Measurements from ENCODE around the gene C5orf34.

DNA sequence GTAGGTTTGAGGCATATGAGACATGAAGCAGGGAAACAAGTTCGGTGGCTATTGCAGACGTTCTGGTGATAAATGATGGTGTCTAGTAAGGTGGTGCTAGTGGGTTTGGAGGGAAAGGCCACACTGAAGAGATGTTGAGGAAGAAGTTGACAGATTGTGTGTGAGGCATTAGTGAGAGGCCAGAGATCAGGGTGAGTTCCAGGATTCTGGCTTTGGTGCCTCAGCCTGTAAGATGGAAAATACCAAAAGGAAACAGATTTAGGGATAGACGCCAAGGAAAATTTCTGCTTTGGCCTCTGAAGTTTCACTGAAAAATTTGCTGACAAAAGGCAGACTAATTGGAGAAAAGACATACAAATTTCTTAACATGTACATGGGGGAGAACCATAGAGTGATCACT lies 48.4 kb upstream of the C5orf34 start:
- TF ChIP-seq JUNB (CRISPR knock-in tag; conservative IDR thresholded peaks at IDR 0.05) = no peak
- TF ChIP-seq FOS (IDR thresholded peaks at IDR 0.05; ENCODE audit: extremely low read depth, insufficient read length) = no peak
- TF ChIP-seq, protein P1, sequence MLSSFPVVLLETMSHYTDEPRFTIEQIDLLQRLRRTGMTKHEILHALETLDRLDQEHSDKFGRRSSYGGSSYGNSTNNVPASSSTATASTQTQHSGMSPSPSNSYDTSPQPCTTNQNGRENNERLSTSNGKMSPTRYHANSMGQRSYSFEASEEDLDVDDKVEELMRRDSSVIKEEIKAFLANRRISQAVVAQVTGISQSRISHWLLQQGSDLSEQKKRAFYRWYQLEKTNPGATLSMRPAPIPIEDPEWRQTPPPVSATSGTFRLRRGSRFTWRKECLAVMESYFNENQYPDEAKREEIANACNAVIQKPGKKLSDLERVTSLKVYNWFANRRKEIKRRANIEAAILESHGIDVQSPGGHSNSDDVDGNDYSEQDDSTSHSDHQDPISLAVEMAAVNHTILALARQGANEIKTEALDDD (IDR thresholded peaks at IDR 0.05) = no peak
- no peak for TF ChIP-seq HDGF (IDR thresholded peaks at IDR 0.05)

Data from K562 (cell line).